Measurements from ENCODE around the gene HOXB2.

HOXB2 gene

DNA sequence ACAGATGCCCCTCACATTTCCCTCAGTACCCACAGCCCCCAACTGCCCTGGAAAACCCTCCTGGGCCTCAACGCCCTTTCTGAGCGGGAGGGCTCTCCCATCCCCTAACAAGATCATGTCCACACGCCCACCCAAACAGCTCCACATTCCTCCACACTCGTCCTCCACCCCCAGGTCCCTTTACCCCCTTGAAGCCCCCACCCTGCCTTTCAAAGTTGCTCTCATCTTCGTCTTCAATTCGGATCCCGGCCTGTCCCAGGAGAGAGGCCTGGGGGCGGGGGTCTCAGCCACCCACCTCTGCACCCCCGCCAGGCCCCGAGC is 18.9 kb upstream of the HOXB2 start:
- Histone ChIP-seq H3F3A (ENCODE audit: control insufficient read depth, insufficient read depth) (no peaks in the 10 kb centered on the region), H3K27ac (ENCODE audit: low read depth, low read length) (no peak overlapping the region), H3K79me2 (ENCODE audit: control insufficient read depth, low read length) (no peaks in the 10 kb centered on the region), H3K4me2 (ENCODE audit: low read length) (no peak overlapping the region), H3K9me2 (replicated peaks; ENCODE audit: control insufficient read depth, low read length) (no peaks in the 10 kb centered on the region), H3K9me3 (ENCODE audit: control insufficient read depth, insufficient read depth, low read length) (no peaks in the 10 kb centered on the region), H3K4me3 (ENCODE audit: low read length) (no peak overlapping the region), H4K20me1 (ENCODE audit: control insufficient read depth, insufficient read depth, low read depth, low read length) (no peaks in the 10 kb centered on the region), H3K36me3 (ENCODE audit: control insufficient read depth, low read length) (no peaks in the 10 kb centered on the region), H3K27me3 (ENCODE audit: control insufficient read depth, low read length) (no peaks in the 10 kb centered on the region), H3K4me1 (ENCODE audit: control insufficient read depth, low read length) (no peaks in the 10 kb centered on the region)
- TF ChIP-seq, protein P1, sequence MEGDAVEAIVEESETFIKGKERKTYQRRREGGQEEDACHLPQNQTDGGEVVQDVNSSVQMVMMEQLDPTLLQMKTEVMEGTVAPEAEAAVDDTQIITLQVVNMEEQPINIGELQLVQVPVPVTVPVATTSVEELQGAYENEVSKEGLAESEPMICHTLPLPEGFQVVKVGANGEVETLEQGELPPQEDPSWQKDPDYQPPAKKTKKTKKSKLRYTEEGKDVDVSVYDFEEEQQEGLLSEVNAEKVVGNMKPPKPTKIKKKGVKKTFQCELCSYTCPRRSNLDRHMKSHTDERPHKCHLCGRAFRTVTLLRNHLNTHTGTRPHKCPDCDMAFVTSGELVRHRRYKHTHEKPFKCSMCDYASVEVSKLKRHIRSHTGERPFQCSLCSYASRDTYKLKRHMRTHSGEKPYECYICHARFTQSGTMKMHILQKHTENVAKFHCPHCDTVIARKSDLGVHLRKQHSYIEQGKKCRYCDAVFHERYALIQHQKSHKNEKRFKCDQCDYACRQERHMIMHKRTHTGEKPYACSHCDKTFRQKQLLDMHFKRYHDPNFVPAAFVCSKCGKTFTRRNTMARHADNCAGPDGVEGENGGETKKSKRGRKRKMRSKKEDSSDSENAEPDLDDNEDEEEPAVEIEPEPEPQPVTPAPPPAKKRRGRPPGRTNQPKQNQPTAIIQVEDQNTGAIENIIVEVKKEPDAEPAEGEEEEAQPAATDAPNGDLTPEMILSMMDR (IDR thresholded peaks at IDR 0.05; ENCODE audit: low read depth, low read length, poor library complexity, severe bottlenecking), result no peak
- no peak for TF ChIP-seq EZH2phosphoT487 (IDR thresholded peaks at IDR 0.05; ENCODE audit: borderline replicate concordance, low read length)

DNA sequence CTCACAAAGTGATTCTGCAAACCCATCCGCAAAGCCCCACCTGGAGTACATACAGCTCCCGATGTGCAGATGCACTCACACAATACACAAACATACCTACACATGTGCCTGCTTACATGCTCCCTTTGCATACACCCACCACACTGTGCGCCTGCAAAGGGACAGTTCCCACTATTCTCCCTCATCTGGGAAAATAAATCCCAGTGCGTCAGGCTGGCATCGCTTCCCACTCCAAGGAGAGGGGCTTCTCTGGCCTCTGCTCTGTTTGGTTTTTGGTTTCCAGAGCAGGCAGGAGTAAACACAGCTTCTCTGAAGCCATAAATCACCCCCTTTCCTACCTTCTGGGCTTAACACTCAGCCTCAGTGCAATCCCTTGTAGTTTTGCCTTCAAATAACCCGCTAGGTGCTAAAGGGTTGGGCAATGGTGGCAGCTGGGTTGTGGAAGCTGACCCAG is 18.5 kb upstream of the HOXB2 start:
- Histone ChIP-seq H3K4me3 (ENCODE audit: low read length) (no peak overlapping the region), H3K36me3 (ENCODE audit: control insufficient read depth, low read length) (no peaks in the 10 kb centered on the region), H4K20me1 (ENCODE audit: control insufficient read depth, insufficient read depth, low read depth, low read length) (no peaks in the 10 kb centered on the region), H3K9me3 (ENCODE audit: control insufficient read depth, insufficient read depth, low read length) (no peaks in the 10 kb centered on the region), H3K4me1 (ENCODE audit: control insufficient read depth, low read length) (no peaks in the 10 kb centered on the region), H3K27me3 (ENCODE audit: control insufficient read depth, low read length) (no peaks in the 10 kb centered on the region), H3K27ac (ENCODE audit: low read depth, low read length) (no peak overlapping the region), H3K9me2 (replicated peaks; ENCODE audit: control insufficient read depth, low read length) (no peaks in the 10 kb centered on the region), H3K4me2 (ENCODE audit: low read length) (no peak overlapping the region), H3F3A (ENCODE audit: control insufficient read depth, insufficient read depth) (no peaks in the 10 kb centered on the region), H3K79me2 (ENCODE audit: control insufficient read depth, low read length) (no peaks in the 10 kb centered on the region)
- TF ChIP-seq, protein P1 (IDR thresholded peaks at IDR 0.05; ENCODE audit: low read depth, low read length, poor library complexity, severe bottlenecking), result no peak
- TF ChIP-seq EZH2phosphoT487 (IDR thresholded peaks at IDR 0.05; ENCODE audit: borderline replicate concordance, low read length), result no peak

DNA sequence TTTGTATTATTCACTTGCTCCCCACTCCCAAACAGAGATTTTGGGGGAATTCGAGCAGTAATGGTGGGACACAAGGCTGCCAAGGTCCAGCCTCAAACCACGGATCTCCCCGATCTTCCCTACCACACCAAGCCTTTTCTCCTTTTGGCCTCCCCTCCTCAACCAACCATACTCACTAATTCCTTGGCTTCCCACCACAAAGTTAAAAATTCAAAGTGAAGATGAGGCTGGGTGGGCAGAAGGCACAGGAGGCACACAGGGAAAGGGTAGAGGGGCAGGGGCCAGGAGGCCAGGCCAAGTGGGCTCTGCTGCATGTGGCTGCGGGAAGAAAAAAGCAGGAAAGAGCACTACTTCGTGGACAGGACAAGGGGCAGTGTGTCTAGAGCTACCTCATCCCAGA is 18.0 kb upstream of the HOXB2 start:
- no peaks in the 10 kb centered on the region for H3K36me3 ChIP-seq (ENCODE audit: control insufficient read depth, low read length)
- no peak overlapping the region for H3K4me2 ChIP-seq (ENCODE audit: low read length)
- no peak overlapping the region for H3K4me3 ChIP-seq (ENCODE audit: low read length)
- H3K4me1 ChIP-seq (ENCODE audit: control insufficient read depth, low read length), result no peaks in the 10 kb centered on the region
- H3K79me2 ChIP-seq (ENCODE audit: control insufficient read depth, low read length), result no peaks in the 10 kb centered on the region
- no peaks in the 10 kb centered on the region for H4K20me1 ChIP-seq (ENCODE audit: control insufficient read depth, insufficient read depth, low read depth, low read length)
- no peaks in the 10 kb centered on the region for H3F3A ChIP-seq (ENCODE audit: control insufficient read depth, insufficient read depth)
- no peaks in the 10 kb centered on the region for H3K9me2 ChIP-seq (replicated peaks; ENCODE audit: control insufficient read depth, low read length)
- no peaks in the 10 kb centered on the region for H3K9me3 ChIP-seq (ENCODE audit: control insufficient read depth, insufficient read depth, low read length)
- H3K27me3 ChIP-seq (ENCODE audit: control insufficient read depth, low read length), result no peaks in the 10 kb centered on the region
- H3K27ac ChIP-seq (ENCODE audit: low read depth, low read length), result no peak overlapping the region
- TF ChIP-seq EZH2phosphoT487 (IDR thresholded peaks at IDR 0.05; ENCODE audit: borderline replicate concordance, low read length), result no peak
- TF ChIP-seq, protein P1 (IDR thresholded peaks at IDR 0.05; ENCODE audit: low read depth, low read length, poor library complexity, severe bottlenecking), result no peak

All from DOHH2 (cell line).